K562 (cell line): ENCODE results near the gene GPR21. TPM values are rescaled to one million over a fixed set of nuclear protein-coding genes. Genes with fewer than 3 reads are reported as not detected.

Experiments used
- ATAC-seq: fragments of 200-7000 bp; cut with Tn5 transposase; 3 replicates; pipeline ENCODE4 v1.9.1; 2020; ENCODE audit warnings: moderate library complexity
- BruUV-seq: library from RNA; stranded (reverse); fragments of 400-500 nt; replicated peaks from 2 replicates; lab custom pipeline; 2021; lab: Mats Ljungman, UMichigan
- CTCF ChIA-PET: fragments of 300-600 bp; formaldehyde crosslinking; extraction: SDS; loops from one replicate; lab custom pipeline; 2021; ENCODE audit warnings: low intra/inter-chr PET ratio; lab: Yijun Ruan, JAX
- POLR2A ChIA-PET: fragments of 300-600, 350-650 bp; sonication (Branson Sonifier 250); formaldehyde crosslinking; extraction: SDS; loops from one replicate; lab custom pipeline; 2021; ENCODE audit warnings: antibody characterized with exemption, inconsistent platforms; lab: Yijun Ruan, JAX
- DNase-seq, 4 experiments: peaks; one replicate each; pipeline versions ENCODE4 v3.0.0 to v3.0.0-alpha.2; 2011 to 2018; ENCODE audit warnings: low spot score in 3 of 4, mixed read lengths in 3 of 4; ENCODE audit errors: extremely low read depth in 1 of 4
- FAIRE-seq: peaks from 2 replicates; lab custom pipeline; 2011; peaks lifted over from hg19 to GRCh38; lab: Jason Lieb, UNC
- H2AFZ ChIP-seq: 2 replicates; pipeline ENCODE4 v1.6.0; 2011; ENCODE audit warnings: low read depth, low read length, control low read depth, inconsistent platforms
- H3K27ac ChIP-seq: fragments of 200-600 bp; 3 replicates; pipeline ENCODE4 v1.8.0; 2011; ENCODE audit warnings: low read depth, mild to moderate bottlenecking, control low read depth, inconsistent platforms, low read length, moderate library complexity, mixed read lengths; ENCODE audit errors: extremely low read depth
- H3K27me3 ChIP-seq, 2 experiments: fragments of 300-600 bp in 1 of 2; 2 replicates in 1 of 2; 3 replicates in 1 of 2; pipeline versions ENCODE4 v1.6.0 to v1.8.0; 2011; ENCODE audit warnings: inconsistent platforms in 2 of 2, low read length in 2 of 2, mild to moderate bottlenecking in 1 of 2, mixed read lengths in 1 of 2, moderate library complexity in 1 of 2; ENCODE audit not compliant: control insufficient read depth in 2 of 2, insufficient read depth in 2 of 2
- H3K36me3 ChIP-seq: fragments of 300-600 bp; 3 replicates; pipeline ENCODE4 v1.8.0; 2011; ENCODE audit warnings: mild to moderate bottlenecking, low read length, inconsistent platforms; ENCODE audit not compliant: control insufficient read depth, insufficient read depth
- H3K4me1 ChIP-seq, 2 experiments: fragments of 200-600 bp in 1 of 2; replicated peaks in 1 of 2; 2 replicates in 1 of 2; 3 replicates in 1 of 2; pipeline versions ENCODE4 v1.5.1 to v1.8.0; 2011; ENCODE audit warnings: inconsistent platforms in 2 of 2, low read length in 2 of 2, mild to moderate bottlenecking in 1 of 2, mixed read lengths in 1 of 2, moderate library complexity in 1 of 2; ENCODE audit not compliant: control insufficient read depth in 2 of 2, insufficient read depth in 2 of 2
- H3K4me2 ChIP-seq: 2 replicates; pipeline ENCODE4 v1.6.1; 2011; ENCODE audit warnings: low read length, control low read depth, inconsistent platforms, mixed read lengths; ENCODE audit not compliant: insufficient read depth
- H3K4me3 ChIP-seq: fragments of 200-600 bp; sonication (generic), shearing (Covaris generic); 2 replicates; pipeline ENCODE4 v1.5.1; 2016; ENCODE audit warnings: control low read depth, inconsistent platforms
- H3K79me2 ChIP-seq: fragments of 200-600 bp; 3 replicates; pipeline ENCODE4 v1.8.0; 2011; ENCODE audit warnings: low read length, inconsistent platforms; ENCODE audit not compliant: control insufficient read depth, insufficient read depth
- H3K9ac ChIP-seq, 2 experiments: 2 replicates each; pipeline versions ENCODE4 v1.6.0 to v1.6.1; 2011; ENCODE audit warnings: low read depth in 2 of 2, low read length in 2 of 2, control low read depth in 1 of 2, inconsistent platforms in 1 of 2, mild to moderate bottlenecking in 1 of 2, mixed read lengths in 1 of 2; ENCODE audit not compliant: insufficient read depth in 1 of 2
- H3K9me1 ChIP-seq: one replicate; pipeline ENCODE4 v1.6.0; 2011; ENCODE audit warnings: inconsistent platforms, mild to moderate bottlenecking, low read length, moderate library complexity; ENCODE audit not compliant: control insufficient read depth, insufficient read depth
- H3K9me3 ChIP-seq: replicated peaks from 2 replicates; pipeline ENCODE4 v1.5.1; 2011; ENCODE audit warnings: low read depth, low read length, inconsistent platforms; ENCODE audit not compliant: control insufficient read depth, insufficient read depth
- H4K20me1 ChIP-seq: replicated peaks from 2 replicates; pipeline ENCODE4 v1.6.1; 2011; ENCODE audit warnings: low read length, inconsistent platforms, mixed read lengths; ENCODE audit not compliant: control insufficient read depth, insufficient read depth
- BRF1 ChIP-seq: IDR thresholded peaks from 3 replicates; pipeline ENCODE4 v1.6.1; 2011; ENCODE audit warnings: borderline replicate concordance, mild to moderate bottlenecking; ENCODE audit not compliant: insufficient read length; ENCODE audit errors: extremely low read depth
- EP300 ChIP-seq: IDR thresholded peaks from 2 replicates; pipeline ENCODE4 v1.6.1; 2012; ENCODE audit warnings: low read length, improper control_type of control experiment
- GABPB1 ChIP-seq: sonication (generic); formaldehyde crosslinking; IDR thresholded peaks from 2 replicates; pipeline ENCODE4 v1.8.0; 2022; ENCODE audit warnings: mild to moderate bottlenecking, missing genetic modification reagents
- HES1 ChIP-seq: fragments of 450-650 bp; IDR thresholded peaks from 2 replicates; pipeline ENCODE4 v1.6.1; 2016; ENCODE audit warnings: low read depth, mild to moderate bottlenecking, moderate library complexity
- HNRNPL ChIP-seq: fragments of 200-400 bp; formaldehyde crosslinking; IDR thresholded peaks from 2 replicates; pipeline ENCODE4 v1.6.1; 2017; ENCODE audit warnings: low read depth, mild to moderate bottlenecking, low read length
- POU5F1 ChIP-seq: fragments of 150-350 bp; IDR thresholded peaks from 2 replicates; pipeline ENCODE4 v1.6.1; 2014; ENCODE audit warnings: borderline replicate concordance, low read length, low read depth, mild to moderate bottlenecking; ENCODE audit not compliant: partially characterized antibody
- ZNF57 ChIP-seq: fragments of 450-650 bp; formaldehyde crosslinking; IDR thresholded peaks from 2 replicates; pipeline ENCODE4 v1.4.0; 2020; ENCODE audit warnings: mild to moderate bottlenecking, moderate library complexity
- WGBS: fragments of 100-300 bp; shearing (Covaris generic); methylation state at CpG from one replicate; pipeline ENCODE4 v1.1.6; 2016; ENCODE audit warnings: low coverage, mixed read lengths; ENCODE audit not compliant: insufficient coverage; ENCODE audit errors: missing lambda C conversion rate; 5-methylcytosine and 5-hydroxymethylcytosine counted together
- in situ Hi-C: fragments of 300-500 bp; cut with MboI; formaldehyde crosslinking; loops from 4 replicates; pipeline ENCODE4 v1.15.0; 2018; ENCODE audit warnings: inconsistent platforms, mixed read lengths
- intact Hi-C: fragments of 100-400 bp; cut with micrococcal nuclease; formaldehyde crosslinking; loops from 2 replicates; pipeline ENCODE4 v1.14.2; 2022
- polyA plus RNA-seq, 8 experiments: library from polyadenylated mRNA; depleted of rRNA in 4 of 8; stranded (reverse) in 5 of 8; unstranded in 3 of 8; fragments of >200 nt; fragmentation: Nextera tagmentation in 2 of 8; fragmentation: Illumina TruSeq in 1 of 8; extraction: Ambion mirVana in 2 of 8; extraction: Trizol in 1 of 8; gene quantifications; 2 replicates each; pipeline versions ENCODE4 v1.2.1 to v1.2.3, GENCODE V29; 2011 to 2014; ENCODE audit warnings: inconsistent platforms in 1 of 8, missing spikeins in 1 of 8
- total RNA-seq, 7 experiments: library from RNA; depleted of rRNA in 6 of 7; stranded (reverse); fragments of >200 nt in 6 of 7; fragmentation: Illumina TruSeq in 2 of 7; extraction: Trizol in 2 of 7; gene quantifications; 2 replicates each; pipeline versions ENCODE4 v1.2.1 to v1.2.3, GENCODE V29; 2011 to 2021; ENCODE audit warnings: low replicate concordance in 1 of 7

The GPR21 gene
- total and polyA plus RNA-seq, 9 of the 15 experiments (the other 6 are each of a cell fraction or from before 2014, with no cell fraction given) = 0.16 to 0.83 (median 0.36) TPM; not detected in 6

- Histone ChIP-seq H3K9me1 (no peaks in the 10 kb centered on the region), H3K4me1 (no peaks in the 10 kb centered on the region), H3K4me3 (no peak overlapping the region), H3K79me2 (no peaks in the 10 kb centered on the region), H3K36me3 (no peaks in the 10 kb centered on the region; the same call in 2 of the 3 replicates), H2AFZ (no peak overlapping the region), H3K4me2 (no peak overlapping the region), H4K20me1 (no peaks in the 10 kb centered on the region), H3K27ac (no peak overlapping the region), H3K9me3 (no peaks in the 10 kb centered on the region), H3K9ac (no peak overlapping the region), H3K27me3 (no peaks in the 10 kb centered on the region)
- DNase-seq (no peak), FAIRE-seq (no peak), ATAC-seq (no peak)
- TF ChIP-seq HNRNPL (no peak), BRF1 (no peak), HES1 (no peak), EP300 (no peak), GABPB1 (CRISPR knock-in tag) (no peak), POU5F1 (no peak), ZNF57 (no peak)
- in situ Hi-C loops (no loop called here), intact Hi-C loops (no loop called here)
- CTCF ChIA-PET = no interaction called here
- POLR2A ChIA-PET = interaction anchor here (1.3 kb wide), 1 partner anchor 10 kb away, joined by 3 read pairs; no protein-coding TSS in a partner anchor
- BruUV-seq = no TSS peak
- WGBS = 67% methylated on average over 2 of the region's 2 CpGs
These were observed 2.3 kb downstream of the GPR21 start for GRCh38 chr9:123035791-123036190.
